H1 (cell line): ENCODE data around the gene MYL2. TPM values are rescaled to one million over a fixed set of nuclear protein-coding genes. Genes with fewer than 3 reads are reported as not detected.

Experiments used
- CTCF ChIA-PET: fragments of 300-600 bp; sonication (Branson Sonifier 250); formaldehyde crosslinking; loops from one replicate; lab custom pipeline; 2021; ENCODE audit not compliant: partially characterized antibody; lab: Charles Lee
- POLR2A ChIA-PET: fragments of 300-600 bp; sonication (Branson Sonifier 250); formaldehyde crosslinking; loops from one replicate; lab custom pipeline; 2021; ENCODE audit warnings: inconsistent platforms; ENCODE audit not compliant: partially characterized antibody; lab: Charles Lee
- DNase-seq, 2 experiments: peaks; one replicate each; pipeline versions ENCODE4 v3.0.0 to v3.0.0-alpha.2; 2010 to 2022; ENCODE audit warnings: low spot score in 2 of 2, low read depth in 1 of 2, mixed read lengths in 1 of 2
- FAIRE-seq: peaks from 2 replicates; lab custom pipeline; 2011; peaks lifted over from hg19 to GRCh38; lab: Jason Lieb, UNC
- H2AFZ ChIP-seq: 2 replicates; pipeline ENCODE4 v1.8.1; 2012; ENCODE audit warnings: low read length, inconsistent platforms
- H2AK5ac ChIP-seq: 2 replicates; pipeline ENCODE4 v1.6.1; 2013; ENCODE audit warnings: low read depth, low read length
- H2BK120ac ChIP-seq: replicated peaks from 2 replicates; pipeline ENCODE3; 2013; ENCODE audit warnings: low read depth, low read length, inconsistent platforms
- H2BK12ac ChIP-seq: 2 replicates; pipeline ENCODE4 v1.6.1; 2013; ENCODE audit warnings: low read depth, low read length
- H2BK15ac ChIP-seq: 2 replicates; pipeline ENCODE4 v1.6.1; 2013; ENCODE audit warnings: low read length
- H2BK20ac ChIP-seq: 2 replicates; pipeline ENCODE4 v1.6.1; 2013; ENCODE audit warnings: low read length
- H2BK5ac ChIP-seq: 2 replicates; pipeline ENCODE4 v1.6.1; 2013; ENCODE audit warnings: low read depth, low read length
- H3K14ac ChIP-seq: 2 replicates; pipeline ENCODE4 v1.6.1; 2013; ENCODE audit warnings: inconsistent platforms; ENCODE audit not compliant: insufficient read length
- H3K18ac ChIP-seq: 2 replicates; pipeline ENCODE4 v1.6.1; 2013; ENCODE audit warnings: low read length; ENCODE audit errors: extremely low read depth
- H3K23ac ChIP-seq: 2 replicates; pipeline ENCODE4 v1.6.1; 2013; ENCODE audit warnings: inconsistent platforms; ENCODE audit not compliant: insufficient read length
- H3K23me2 ChIP-seq: 2 replicates; pipeline ENCODE4 v1.6.1; 2013; ENCODE audit warnings: low read depth, low read length
- H3K27ac ChIP-seq: 2 replicates; pipeline ENCODE4 v1.6.1; 2011; ENCODE audit warnings: low read depth, low read length, inconsistent platforms
- H3K27me3 ChIP-seq, 4 experiments: replicated peaks in 1 of 4; 1 replicate in 1 of 4; 2 replicates in 3 of 4; pipeline versions ENCODE4 v1.6.1 to v1.8.1; 2011 to 2013; ENCODE audit warnings: low read length in 3 of 4, mild to moderate bottlenecking in 3 of 4, inconsistent platforms in 2 of 4, mixed read lengths in 2 of 4, moderate library complexity in 1 of 4; ENCODE audit not compliant: control insufficient read depth in 3 of 4, insufficient read depth in 3 of 4; ENCODE audit errors: extremely low read depth in 1 of 4
- H3K36me3 ChIP-seq, 4 experiments: 2 replicates each; pipeline versions ENCODE4 v1.6.1 to v1.8.1; 2011 to 2013; ENCODE audit warnings: mild to moderate bottlenecking in 4 of 4, low read length in 3 of 4, moderate library complexity in 2 of 4, control low read depth in 1 of 4, inconsistent platforms in 1 of 4; ENCODE audit not compliant: insufficient read depth in 4 of 4, control insufficient read depth in 2 of 4
- H3K4ac ChIP-seq: replicated peaks from 2 replicates; pipeline ENCODE3; 2013; ENCODE audit warnings: low read length, low read depth, mixed read lengths, inconsistent platforms; ENCODE audit not compliant: insufficient read length
- H3K4me1 ChIP-seq, 4 experiments: replicated peaks in 1 of 4; 1 replicate in 1 of 4; 2 replicates in 3 of 4; pipeline versions ENCODE4 v1.6.1 to v1.8.1; 2011 to 2013; ENCODE audit warnings: low read length in 3 of 4, inconsistent platforms in 2 of 4, mixed read lengths in 1 of 4; ENCODE audit not compliant: insufficient read depth in 4 of 4, control insufficient read depth in 3 of 4
- H3K4me2 ChIP-seq, 2 experiments: 2 replicates each; pipeline versions ENCODE4 v1.6.1 to v1.8.1; 2011 to 2013; ENCODE audit warnings: low read depth in 2 of 2, low read length in 2 of 2, control low read depth in 1 of 2, inconsistent platforms in 1 of 2, mild to moderate bottlenecking in 1 of 2; ENCODE audit not compliant: insufficient read depth in 1 of 2
- H3K4me3 ChIP-seq, 4 experiments: fragments of 200-600, 300-600 bp in 1 of 4; sonication (generic), shearing (Covaris generic), sonication (Bioruptor Twin) in 1 of 4; 2 replicates each; pipeline versions ENCODE4 v1.5.1 to v1.8.1; 2011 to 2016; ENCODE audit warnings: low read length in 4 of 4, low read depth in 3 of 4, control low read depth in 2 of 4, inconsistent platforms in 2 of 4, mild to moderate bottlenecking in 2 of 4, mixed read lengths in 1 of 4, moderate library complexity in 1 of 4; ENCODE audit not compliant: insufficient read depth in 2 of 4; ENCODE audit errors: extremely low read depth in 1 of 4
- H3K56ac ChIP-seq: replicated peaks from 2 replicates; pipeline ENCODE3; 2013; ENCODE audit warnings: low read depth, mild to moderate bottlenecking, mixed read lengths, low read length, inconsistent platforms; ENCODE audit not compliant: insufficient read length
- H3K79me1 ChIP-seq: 2 replicates; pipeline ENCODE4 v1.6.1; 2013; ENCODE audit warnings: low read depth, low read length, control low read depth
- H3K79me2 ChIP-seq, 2 experiments: 2 replicates each; pipeline versions ENCODE4 v1.6.1 to v1.8.1; 2012 to 2013; ENCODE audit warnings: low read length in 2 of 2, mild to moderate bottlenecking in 2 of 2, inconsistent platforms in 1 of 2; ENCODE audit not compliant: insufficient read depth in 2 of 2, control insufficient read depth in 1 of 2
- H3K9ac ChIP-seq, 4 experiments: replicated peaks in 1 of 4; 1 replicate in 1 of 4; 2 replicates in 3 of 4; pipeline versions ENCODE4 v1.6.1 to v1.8.1; 2011 to 2013; ENCODE audit warnings: low read depth in 3 of 4, low read length in 3 of 4, control low read depth in 2 of 4, mild to moderate bottlenecking in 2 of 4, moderate library complexity in 2 of 4, inconsistent platforms in 1 of 4; ENCODE audit errors: extremely low read depth in 1 of 4
- H3K9me3 ChIP-seq, 2 experiments: 2 replicates each; pipeline versions ENCODE4 v1.6.1 to v1.8.1; 2012 to 2013; ENCODE audit warnings: mild to moderate bottlenecking in 2 of 2, moderate library complexity in 2 of 2, control low read depth in 1 of 2, inconsistent platforms in 1 of 2, low read depth in 1 of 2, low read length in 1 of 2, mixed read lengths in 1 of 2; ENCODE audit not compliant: insufficient read depth in 2 of 2
- H4K20me1 ChIP-seq, 2 experiments: replicated peaks in 1 of 2; 2 replicates each; pipeline versions ENCODE3 to v1.8.1; 2011 to 2013; ENCODE audit warnings: inconsistent platforms in 2 of 2, low read length in 2 of 2, mild to moderate bottlenecking in 1 of 2; ENCODE audit not compliant: insufficient read depth in 2 of 2, control insufficient read depth in 1 of 2
- H4K5ac ChIP-seq: 2 replicates; pipeline ENCODE4 v1.6.1; 2013; ENCODE audit warnings: low read length, low read depth, mixed read lengths, inconsistent platforms; ENCODE audit not compliant: insufficient read length
- H4K8ac ChIP-seq: 2 replicates; pipeline ENCODE4 v1.8.0; 2013; ENCODE audit warnings: mild to moderate bottlenecking, moderate library complexity, low read length, inconsistent platforms; ENCODE audit not compliant: insufficient read depth; ENCODE audit errors: extremely low read depth
- H4K91ac ChIP-seq: replicated peaks from 2 replicates; pipeline ENCODE3; 2013; ENCODE audit warnings: low read length, mixed read lengths, inconsistent platforms; ENCODE audit not compliant: insufficient read length
- CBX5 ChIP-seq: fragments of 300-800, 300-1000 bp; sonication (generic); IDR thresholded peaks from 2 replicates; pipeline ENCODE4 v1.7.1; 2016; ENCODE audit warnings: antibody characterized with exemption, low read length, low read depth
- EZH2 ChIP-seq: fragments of 200-600 bp; sonication (generic); IDR thresholded peaks from 2 replicates; pipeline ENCODE4 v1.7.1; 2012; ENCODE audit warnings: low read depth, mild to moderate bottlenecking, moderate library complexity, low read length, inconsistent platforms; ENCODE audit not compliant: severe bottlenecking
- HDAC2 ChIP-seq, 2 experiments: fragments of 300-600 bp in 1 of 2; sonication (generic) in 1 of 2; IDR thresholded peaks; 2 replicates each; pipeline ENCODE4 v1.6.1; 2011 to 2012; ENCODE audit warnings: low read depth in 2 of 2, low read length in 2 of 2, mild to moderate bottlenecking in 2 of 2, moderate library complexity in 2 of 2, borderline replicate concordance in 1 of 2, inconsistent platforms in 1 of 2
- MAFK ChIP-seq: IDR thresholded peaks from 2 replicates; pipeline ENCODE4 v1.6.1; 2012; ENCODE audit warnings: low read depth, mild to moderate bottlenecking, improper control_type of control experiment, low read length
- SIN3A ChIP-seq, 2 experiments: IDR thresholded peaks in 1 of 2; conservative IDR thresholded peaks in 1 of 2; 2 replicates each; pipeline ENCODE4 v1.6.1; 2011 to 2012; ENCODE audit warnings: low read length in 2 of 2, improper control_type of control experiment in 1 of 2, low read depth in 1 of 2, mild to moderate bottlenecking in 1 of 2
- SIRT6 ChIP-seq: IDR thresholded peaks from one replicate; pipeline ENCODE4 v1.7.1; 2012; ENCODE audit warnings: low read length, inconsistent platforms
- SP1 ChIP-seq: IDR thresholded peaks from 2 replicates; pipeline ENCODE4 v1.6.1; 2011; ENCODE audit warnings: low read depth, low read length
- WGBS, 2 experiments: shearing (Covaris generic) in 1 of 2; methylation state at CpG; one replicate each; pipeline versions ENCODE4 v1.1.6 to v1.1.7; 2013 to 2015; ENCODE audit warnings: low lambda C conversion rate in 2 of 2, mixed read lengths in 2 of 2, inconsistent platforms in 1 of 2, low coverage in 1 of 2, missing lambda C conversion rate in 1 of 2; ENCODE audit not compliant: insufficient replicate concordance in 2 of 2, insufficient coverage in 1 of 2, insufficient read length in 1 of 2; ENCODE audit errors: extremely low coverage in 1 of 2, missing lambda C conversion rate in 1 of 2; 5-methylcytosine and 5-hydroxymethylcytosine counted together
- polyA plus RNA-seq, 7 experiments: library from polyadenylated mRNA; depleted of rRNA in 3 of 7; stranded (reverse) in 5 of 7; unstranded in 2 of 7; fragments of >200 nt in 5 of 7; fragments of 200-250 nt in 2 of 7; gene quantifications; 1 replicate in 5 of 7; 2 replicates in 1 of 7; 4 replicates in 1 of 7; pipeline versions ENCODE4 v1.2.1 to v1.2.3, GENCODE V29; 2011 to 2013; ENCODE audit warnings: missing spikeins in 2 of 7, mixed read lengths in 2 of 7
- total RNA-seq: library from RNA; stranded (reverse); fragmentation: NEBNext Ultra II Directional; extraction: Animal tissue kit (Norgen Biotek cat#: 25700); gene quantifications from 2 replicates; pipeline ENCODE4 v1.2.1, GENCODE V29; 2021

The MYL2 gene
- total and polyA plus RNA-seq, 2 of the 8 experiments (the other 6 are each of a cell fraction or from before 2014, with no cell fraction given): not detected

DNA sequence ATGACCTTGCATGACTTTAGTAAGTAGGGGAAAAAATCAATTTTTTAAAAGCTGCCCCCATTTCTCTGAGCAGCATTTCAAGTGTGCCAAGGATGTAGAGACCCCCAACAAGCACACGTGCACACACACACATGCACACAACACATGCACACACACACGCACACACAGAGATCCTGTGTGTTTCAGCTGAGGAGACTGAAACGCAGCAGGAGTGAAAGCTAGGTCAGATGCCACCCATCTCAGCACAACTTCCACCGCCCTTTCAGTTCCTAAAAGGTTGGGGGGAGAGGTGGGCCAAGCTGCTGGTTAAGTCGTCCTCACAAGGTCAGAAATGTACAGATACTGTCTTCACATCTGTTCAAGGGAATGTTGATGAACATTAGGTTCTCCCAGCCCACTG lies 13.9 kb downstream of the MYL2 start:
- Histone ChIP-seq H3K4me3 (no peak overlapping the region), H3K79me2 (no peaks in the 10 kb centered on the region), H3K36me3 (no peaks in the 10 kb centered on the region), H3K4me2 (no peak overlapping the region), H3K4ac (no peak overlapping the region), H3K14ac (no peak overlapping the region), H3K56ac (no peak overlapping the region), H3K27ac (no peak overlapping the region), H3K27me3 (peaks cover 0 to 2% (median 0%) of the 10 kb centered on the region in 4 experiments; a peak in 1 of 7 replicates), H2BK15ac (no peak overlapping the region), H4K5ac (no peak overlapping the region), H2AFZ (no peak overlapping the region), H3K23me2 (no peaks in the 10 kb centered on the region), H3K9ac (no peak overlapping the region), H2BK12ac (no peak overlapping the region), H4K8ac (no peak overlapping the region), H3K18ac (no peak overlapping the region), H2AK5ac (peak overlapping the region; percentile 75; the same call in 1 of the 2 replicates), H3K79me1 (no peaks in the 10 kb centered on the region), H2BK5ac (no peak overlapping the region), H3K23ac (no peak overlapping the region), H3K4me1 (peaks cover 0 to 6% (median 0%) of the 10 kb centered on the region in 4 experiments; a peak in 2 of 7 replicates), H2BK20ac (no peak overlapping the region), H4K20me1 (no peaks in the 10 kb centered on the region)
- WGBS, 2 experiments: 88% methylated on average over 5 of the region's 5 CpGs; no CpG with 5 or more reads in 1 of the 2 experiments
- POLR2A ChIA-PET: interaction anchor here (0.7 to 1.1 kb wide), 3 partner anchors 10 to 401 kb away, joined by 3 read pairs; no protein-coding TSS in a partner anchor
- no peak for FAIRE-seq
- no peak for DNase-seq
- TF ChIP-seq MAFK (no peak), SIN3A (conservative IDR thresholded peaks at IDR 0.05 in 1 of 2, IDR thresholded peaks at IDR 0.05 in 1 of 2; ENCODE audit: low read depth in 1 of 2, low read length in 2 of 2) (no peak), SP1 (no peak), SIRT6 (no peak), EZH2 (no peak), CBX5 (no peak), HDAC2 (IDR thresholded peaks at IDR 0.05; ENCODE audit: borderline replicate concordance in 1 of 2, low read depth in 2 of 2, low read length in 2 of 2) (no peak)
- TF ChIP-seq, all 59 proteins: peak for 0
- Histone ChIP-seq H4K91ac (no peak overlapping the region), H3K9me3 (no peaks in the 10 kb centered on the region), H2BK120ac (no peak overlapping the region)
- CTCF ChIA-PET: interaction anchor here (1.0 kb wide), 1 partner anchor 22 kb away, joined by 3 read pairs; no protein-coding TSS in a partner anchor
